HCEC 1CT (cell line): ENCODE measurements around the gene BORCS6.
"Not testable (repeated sequence)": the region's sequence is repeated elsewhere in the genome, so short reads cannot be mapped to it uniquely, and the experiment has no call there.

Experiments used
- DNase-seq: peaks from one replicate; pipeline ENCODE4 v3.0.0-alpha.2; 2017

BORCS6 gene

DNA sequence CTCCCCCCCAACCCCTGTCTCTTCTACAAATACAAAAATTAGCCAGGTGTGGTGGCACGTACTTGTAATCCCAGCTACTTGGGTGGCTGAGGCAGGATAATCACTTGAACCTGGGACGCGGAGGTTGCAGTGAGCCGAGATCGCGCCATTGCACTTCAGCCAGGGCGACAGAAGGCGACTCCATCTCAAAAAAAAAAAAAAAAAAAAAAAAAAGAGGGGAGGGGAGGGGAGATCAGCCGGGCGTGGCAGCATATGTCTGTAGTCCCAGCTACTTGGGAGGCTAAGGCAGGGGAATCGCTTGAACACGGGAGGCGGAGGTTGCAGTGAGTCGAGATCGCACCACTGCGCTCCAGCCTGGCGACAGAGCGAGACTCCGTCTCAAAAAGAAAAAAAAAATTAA lies 19.8 kb downstream of the BORCS6 start:
- DNase-seq: not testable (repeated sequence)

DNA sequence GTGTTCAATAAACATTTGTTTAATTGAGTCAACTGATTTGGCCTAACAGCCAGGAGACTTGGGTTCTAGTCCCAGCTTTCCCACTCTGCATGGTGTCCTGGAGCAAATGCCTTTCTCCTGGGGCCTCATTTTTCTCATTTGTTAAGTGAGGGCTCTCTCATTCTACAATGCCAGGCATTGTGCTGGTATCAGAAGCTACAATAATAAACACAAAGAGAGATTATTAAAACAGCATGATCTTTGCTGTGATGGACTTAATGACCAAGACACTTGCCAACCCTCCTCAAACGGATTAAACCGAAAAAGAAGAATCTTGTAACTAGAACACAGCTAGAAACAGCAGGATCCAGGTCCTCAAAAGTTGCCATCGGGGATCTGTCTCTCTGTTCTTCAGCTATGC lies 22.5 kb downstream of the BORCS6 start:
- no peak for DNase-seq

DNA sequence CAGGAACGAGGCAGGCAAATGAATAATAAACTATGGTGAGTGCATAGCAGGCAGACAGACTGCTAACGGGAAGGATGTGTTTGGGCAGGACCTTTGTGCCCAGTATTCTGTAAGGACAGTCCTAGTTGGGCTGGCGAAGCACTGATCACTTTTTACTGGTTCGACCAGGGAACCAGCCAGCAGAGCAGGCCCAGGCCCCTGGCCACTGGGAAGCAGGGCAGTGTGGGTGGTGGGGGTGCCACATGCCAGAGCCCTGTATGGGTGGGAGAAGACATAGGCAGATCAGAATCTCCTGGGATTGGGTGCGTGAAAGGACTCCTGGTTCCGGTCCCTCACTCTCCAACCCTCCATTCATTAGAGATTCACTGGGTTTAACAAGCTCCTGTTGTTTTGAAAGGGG lies 23.2 kb downstream of the BORCS6 start:
- no peak for DNase-seq

DNA sequence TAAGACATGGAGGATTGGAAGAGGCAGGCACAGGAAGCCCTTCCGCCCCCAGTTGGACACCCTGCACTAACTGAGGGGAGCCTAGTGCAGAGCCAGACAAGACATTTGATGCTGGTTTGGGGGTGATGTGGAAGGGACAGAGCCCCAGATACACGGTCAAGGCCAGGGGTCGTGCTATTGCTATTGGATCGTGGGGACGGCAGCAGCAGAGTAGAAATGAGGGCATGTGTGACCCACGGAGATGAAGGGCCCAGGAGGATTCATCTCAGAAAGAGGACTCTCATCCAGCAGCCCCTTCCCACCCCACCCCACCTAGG lies 25.2 kb downstream of the BORCS6 start:
- no peak for DNase-seq

DNA sequence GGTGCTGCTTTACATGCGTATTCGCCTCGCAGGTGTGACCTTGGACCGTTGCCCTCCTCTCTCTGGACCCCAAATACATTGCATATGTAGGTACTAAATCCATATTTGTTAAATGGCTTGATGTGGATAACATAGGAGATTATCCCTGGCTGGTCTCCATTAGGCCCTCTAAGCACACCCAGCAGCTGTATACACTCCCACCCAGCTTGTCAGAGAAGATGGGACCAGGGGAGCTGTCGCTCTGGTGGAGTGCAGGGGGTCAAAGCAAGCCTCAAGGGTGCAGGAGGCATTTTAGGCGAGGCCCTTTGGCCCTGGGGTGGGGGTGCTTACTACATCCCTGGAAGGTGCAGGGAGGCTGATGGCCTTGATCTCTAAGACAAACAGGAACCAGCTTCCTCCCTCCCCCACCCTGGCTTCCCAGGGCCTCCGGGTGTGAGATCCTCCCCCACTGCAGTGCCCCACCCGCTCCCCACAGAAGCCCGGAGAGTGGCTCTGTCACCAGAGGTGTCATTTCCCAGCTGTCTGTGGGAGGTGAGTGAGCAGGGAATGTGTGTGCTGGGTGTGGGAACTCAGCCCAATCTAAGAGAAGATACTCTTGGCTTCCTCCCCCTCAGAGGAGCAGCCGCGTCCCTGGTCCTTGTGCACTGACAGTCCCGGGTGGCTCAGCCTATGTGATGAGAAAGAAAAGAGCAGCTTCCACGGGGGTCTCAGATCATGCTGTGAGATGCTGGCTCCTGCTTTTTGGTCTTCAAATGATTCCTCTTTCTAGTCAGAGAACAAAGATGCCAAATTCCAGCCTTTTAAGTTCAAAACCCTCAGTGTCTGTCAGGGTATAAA lies 25.8 kb downstream of the BORCS6 start:
- peak; percentile 51 for DNase-seq

DNA sequence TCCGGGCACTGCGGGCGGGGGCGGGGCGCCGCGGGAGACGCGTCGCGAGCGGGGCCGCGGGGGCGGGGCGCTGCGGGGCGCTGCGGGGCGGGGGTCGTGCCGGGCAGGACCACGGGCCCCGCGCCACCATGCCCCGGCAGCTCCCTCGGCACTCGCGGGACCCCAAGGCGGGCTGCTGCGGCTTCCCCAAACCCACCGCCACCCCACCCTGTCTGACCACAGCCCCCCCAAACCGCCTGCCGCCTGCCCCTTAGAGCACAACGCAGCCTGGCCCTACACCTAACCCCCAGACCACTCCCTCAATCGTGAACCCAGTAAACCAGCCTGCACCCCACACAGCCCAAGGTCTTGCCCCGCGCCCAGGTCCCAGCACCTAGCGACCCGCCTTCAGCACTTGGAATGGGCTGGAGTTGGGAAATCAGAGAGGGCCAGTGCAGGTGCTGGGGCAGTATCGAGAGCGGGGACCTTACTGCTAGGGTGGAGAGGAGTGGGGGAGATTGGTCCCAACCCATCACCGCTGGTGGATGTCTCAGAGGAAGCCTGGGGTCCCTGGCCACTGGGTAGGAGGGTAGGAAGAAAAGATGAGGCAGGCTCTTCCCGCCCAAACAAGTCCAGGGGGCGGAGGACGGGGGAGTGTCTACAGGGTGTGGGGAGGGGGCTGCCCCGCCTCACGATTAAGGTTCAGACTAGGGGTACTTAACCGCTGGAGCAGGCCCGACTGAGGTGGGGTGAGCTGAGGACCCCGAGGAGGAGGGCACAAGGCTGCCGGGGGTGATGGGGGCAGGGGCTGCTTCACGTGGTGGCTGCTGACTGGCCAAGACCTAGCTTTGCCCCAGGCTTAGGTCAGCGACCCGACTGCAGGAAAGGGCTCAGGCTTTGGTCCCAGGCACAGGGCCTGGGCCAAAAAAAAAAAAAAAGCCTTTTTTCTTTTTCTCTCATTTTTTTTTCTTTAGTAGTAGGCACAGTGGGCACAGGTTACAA lies 26.7 kb downstream of the BORCS6 start:
- no peak for DNase-seq

DNA sequence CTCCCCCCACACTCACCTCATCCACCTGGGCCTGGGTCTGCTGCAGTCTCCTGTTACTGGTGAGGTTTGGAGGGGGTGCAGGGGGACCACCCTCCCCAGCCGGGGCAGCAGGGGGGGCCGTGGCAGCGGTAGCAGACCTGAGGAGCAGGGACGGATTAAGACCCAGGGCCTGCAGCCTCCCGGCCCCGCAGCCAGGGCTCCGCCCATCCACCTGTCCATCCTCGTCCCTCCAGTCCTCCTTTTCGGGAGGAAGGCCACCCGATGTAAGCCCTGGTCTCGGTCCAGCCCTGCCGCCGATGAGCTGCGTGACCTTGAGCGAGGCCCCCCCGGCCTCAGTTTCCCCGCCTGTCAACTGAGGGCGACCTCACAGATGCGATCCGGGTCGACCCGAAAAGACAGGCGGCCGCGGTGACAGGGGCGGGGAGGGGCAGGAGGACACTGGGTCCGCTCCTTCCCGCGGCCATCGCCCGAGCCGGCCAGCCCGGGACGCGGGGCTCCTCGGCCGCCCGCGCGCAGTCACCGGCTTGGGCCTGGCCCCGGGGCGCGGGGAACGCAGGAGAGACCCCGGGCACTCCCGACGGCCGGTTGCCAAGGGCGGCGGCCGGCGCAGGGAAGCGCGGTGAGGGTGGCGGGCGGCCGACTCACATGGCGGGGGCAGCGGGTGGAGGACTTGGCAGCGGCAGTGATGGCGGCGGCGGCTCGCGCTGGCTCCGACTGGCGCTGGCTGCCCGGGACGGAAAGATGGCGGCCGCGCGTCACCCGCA lies 27.6 kb downstream of the BORCS6 start, which contains the start of gene VAMP2:
VAMP2 (minus strand) TSS at position 716 of the 764 bp plus-strand sequence; CDS start at position 647, 69 bp downstream.
- DNase-seq: peak; percentile 62

DNA sequence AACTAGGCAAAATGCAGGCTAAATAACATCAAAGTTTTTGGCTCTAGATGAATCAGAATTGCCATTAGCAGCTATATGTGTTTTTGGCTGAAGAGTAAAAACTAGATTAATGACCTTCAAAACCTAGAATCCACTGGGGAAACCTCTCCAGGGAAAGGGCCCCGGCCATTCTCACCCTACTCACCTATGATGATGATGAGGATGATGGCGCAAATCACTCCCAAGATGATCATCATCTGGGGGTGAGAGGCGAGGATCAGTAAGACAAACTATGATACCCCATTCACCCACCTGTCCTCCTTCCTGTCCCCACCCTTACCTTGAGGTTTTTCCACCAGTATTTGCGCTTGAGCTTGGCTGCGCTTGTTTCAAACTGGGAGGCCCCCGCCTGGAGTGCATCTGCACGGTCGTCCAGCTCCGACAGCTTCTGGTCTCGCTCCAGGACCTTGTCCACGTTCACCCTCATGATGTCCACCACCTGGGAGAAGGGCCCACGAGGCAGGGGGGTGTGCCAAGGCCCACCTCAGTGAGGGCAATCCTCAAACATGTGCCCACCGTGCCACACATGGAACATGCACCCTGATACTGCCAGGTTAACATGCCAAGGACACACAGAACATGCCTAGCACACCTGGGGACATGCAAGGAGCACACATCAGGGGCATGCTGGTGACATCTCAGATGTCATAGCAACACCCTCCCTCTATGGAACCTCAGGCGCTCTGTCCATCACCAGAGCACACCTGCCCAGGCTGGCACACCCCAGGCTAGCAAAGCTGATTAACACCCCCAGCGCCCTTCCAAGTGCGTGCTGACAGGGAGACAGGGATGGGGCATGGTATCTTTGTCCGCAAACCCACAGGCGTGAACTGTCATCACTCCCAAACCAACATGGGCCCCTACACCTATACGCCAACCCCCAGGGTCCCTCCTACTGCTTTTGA lies 28.4 kb downstream of the BORCS6 start:
- no peak for DNase-seq

DNA sequence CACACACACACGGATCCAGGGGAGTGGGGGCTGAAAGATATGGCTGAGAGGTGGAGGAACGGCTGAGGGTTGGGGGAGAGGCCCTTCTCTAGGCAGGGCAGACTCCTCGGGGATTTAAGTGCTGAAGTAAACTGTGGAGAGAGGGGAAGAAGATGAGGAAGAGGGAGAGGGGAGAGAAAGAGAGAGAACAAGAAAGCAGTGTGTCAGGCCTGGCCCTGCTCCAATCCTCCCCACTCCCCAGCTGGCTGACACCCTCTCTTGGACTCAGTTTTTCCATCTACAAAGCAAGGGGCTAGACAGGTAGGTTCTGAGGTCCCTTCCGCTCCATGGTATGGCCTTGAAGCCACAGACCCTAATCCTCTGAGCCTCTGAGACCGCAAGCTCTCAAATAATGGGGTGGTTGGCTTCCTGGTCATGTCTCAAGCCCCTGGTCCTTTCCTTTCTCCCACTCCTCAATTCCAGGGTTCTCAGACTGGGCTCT lies 29.2 kb downstream of the BORCS6 start:
- DNase-seq: no peak

DNA sequence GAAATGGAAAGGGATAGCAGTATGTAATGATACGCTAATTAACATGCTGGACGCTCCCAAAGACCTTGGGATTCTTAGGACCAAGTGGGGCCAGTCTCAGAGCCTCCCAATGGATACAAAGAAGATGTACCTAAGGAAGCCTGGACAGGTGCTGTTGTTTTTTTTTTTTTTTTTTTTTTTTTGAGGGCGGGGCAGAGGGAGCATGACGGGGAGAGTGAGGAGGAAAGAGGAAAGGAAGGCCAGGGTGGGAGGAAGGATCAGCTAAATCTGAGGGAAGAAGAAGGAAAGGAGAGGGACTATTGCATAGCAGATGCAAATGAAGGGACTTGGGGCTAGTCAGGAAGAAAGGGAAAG lies 29.8 kb downstream of the BORCS6 start:
- DNase-seq: no peak

DNA sequence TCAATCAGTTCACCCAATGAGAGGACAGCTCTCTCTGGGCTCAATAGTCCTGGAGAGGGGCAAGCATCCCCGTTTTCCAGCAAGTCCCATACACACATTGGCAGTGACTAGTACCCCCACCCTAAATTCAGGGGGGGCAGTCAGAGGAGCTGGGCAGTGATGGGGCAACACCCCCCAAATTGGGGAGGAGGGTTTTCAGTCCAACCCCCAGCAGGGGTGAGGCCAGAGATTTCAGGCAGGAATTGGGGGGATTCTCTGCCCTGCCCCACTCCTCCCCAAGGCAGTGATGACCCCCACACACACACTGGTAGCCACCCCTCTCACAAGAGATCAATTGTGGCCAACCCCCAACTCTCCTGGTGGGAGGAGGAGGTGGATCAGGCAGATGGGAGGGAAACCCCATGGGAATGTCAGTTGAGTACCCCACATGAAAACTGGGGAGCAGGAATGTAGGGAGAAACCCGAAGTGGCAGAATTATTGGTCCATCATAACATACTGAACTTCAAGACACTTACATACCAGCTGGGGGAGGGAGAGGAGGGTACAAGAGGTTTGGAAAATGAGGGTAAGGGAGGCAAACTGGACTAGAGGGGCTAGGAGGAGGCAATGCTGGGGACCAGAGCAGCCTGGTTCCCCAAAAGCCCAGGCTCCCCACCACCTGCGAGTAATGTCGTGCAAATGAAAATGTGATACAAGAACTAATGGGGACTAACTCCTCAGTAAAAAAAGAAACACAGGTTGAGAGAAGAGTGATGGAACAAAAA lies 30.3 kb downstream of the BORCS6 start:
- DNase-seq: no peak

DNA sequence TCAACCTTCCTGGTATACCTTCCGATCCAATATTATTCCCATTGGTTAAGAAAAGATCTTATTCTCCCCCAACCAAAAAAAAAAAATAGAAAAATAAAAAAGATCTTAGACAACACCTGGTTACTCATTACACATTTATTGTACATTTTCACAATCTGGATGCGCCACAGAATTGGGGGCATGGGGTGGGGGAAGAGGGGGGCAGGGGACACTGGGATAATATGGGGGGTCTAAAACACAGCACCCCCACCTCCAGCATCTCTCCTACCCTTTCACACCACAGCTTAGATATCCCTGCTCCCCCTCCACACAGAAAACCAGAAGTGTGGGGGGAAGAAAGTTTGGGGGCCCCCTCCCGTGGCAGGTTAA lies 31.0 kb downstream of the BORCS6 start:
- DNase-seq: no peak

DNA sequence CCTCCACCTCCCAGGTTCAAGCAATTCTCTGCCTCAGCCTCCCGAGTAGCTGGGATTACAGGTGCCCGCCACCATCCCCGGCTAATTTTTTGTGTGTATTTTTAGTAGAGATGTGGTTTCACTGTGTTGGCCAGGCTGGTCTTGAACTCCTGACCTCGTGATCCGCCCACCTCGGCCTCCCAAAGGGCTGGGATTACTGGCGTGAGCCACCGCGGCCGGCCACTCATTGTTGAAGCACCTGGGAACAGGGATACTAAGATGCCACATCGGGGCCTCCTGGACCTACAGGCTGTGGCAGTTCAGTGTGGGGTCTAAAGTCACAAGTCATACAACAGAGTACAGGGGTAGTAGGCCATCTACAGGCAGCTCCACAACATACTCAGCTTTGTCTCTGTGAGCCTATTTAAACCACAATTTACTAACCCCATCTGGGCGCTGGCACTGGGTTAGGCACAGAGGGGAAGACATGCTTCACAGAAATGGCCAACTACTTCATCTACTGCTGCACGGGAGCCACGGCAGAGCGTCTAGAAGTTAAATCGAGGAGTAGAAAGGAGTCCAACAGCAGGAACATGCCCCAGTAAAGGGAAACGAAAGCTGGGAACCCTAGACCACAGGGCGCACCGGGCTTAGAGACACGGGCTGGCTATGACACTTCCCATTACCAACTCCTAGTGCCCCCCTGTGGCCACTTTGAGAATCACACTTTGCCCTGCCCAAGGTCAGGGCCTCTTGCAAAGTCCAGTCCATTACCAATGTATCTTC lies 31.5 kb downstream of the BORCS6 start:
- DNase-seq: peak; percentile 70

DNA sequence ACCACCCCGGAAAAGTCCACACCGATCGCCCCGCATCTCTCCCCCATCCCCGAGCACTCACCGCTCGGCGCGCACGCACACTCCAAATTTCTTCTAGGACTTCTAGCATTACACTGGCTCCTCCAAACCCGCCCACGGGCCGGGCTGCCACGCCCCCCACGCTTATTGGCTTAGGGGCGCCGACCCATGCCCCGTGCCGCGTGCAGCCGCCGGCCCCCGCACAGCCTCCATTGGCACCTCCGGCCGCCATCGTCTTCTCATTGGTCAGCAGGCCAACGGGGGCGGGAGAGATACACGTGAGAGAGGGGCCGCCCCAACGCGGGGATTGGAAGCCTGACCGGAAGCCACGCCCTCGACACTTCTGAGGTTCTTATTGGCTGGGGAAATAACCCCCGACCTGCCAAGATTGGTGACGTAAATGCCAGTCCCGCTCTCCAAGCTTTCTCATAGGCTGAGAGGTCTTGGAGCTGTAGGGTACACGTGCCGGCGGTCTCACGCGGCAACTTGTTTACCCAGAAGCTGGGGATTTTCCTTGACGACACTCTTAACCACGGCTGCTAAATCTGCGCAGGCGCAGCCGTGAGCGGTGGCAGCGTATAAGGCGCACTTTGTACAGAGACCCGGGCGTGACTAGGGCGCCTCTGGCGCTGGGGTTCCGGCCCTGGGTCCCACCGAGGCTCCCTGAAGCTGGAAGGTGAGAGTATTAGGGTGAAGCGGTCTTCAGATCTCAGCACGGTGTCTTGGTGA lies 33.6 kb downstream of the BORCS6 start:
- DNase-seq: peak; percentile 100

DNA sequence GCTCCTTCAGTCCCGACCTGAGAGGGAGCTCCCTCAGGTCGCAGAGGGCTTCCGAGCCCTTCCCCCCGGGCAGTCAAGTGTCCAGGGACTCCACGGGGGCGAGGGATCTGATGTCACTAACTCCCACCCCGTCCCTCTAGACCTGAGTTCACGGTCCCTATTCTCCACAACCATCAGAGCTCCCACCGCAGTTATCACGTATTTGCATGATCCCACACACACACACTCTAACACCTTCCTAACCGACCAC lies 34.1 kb downstream of the BORCS6 start:
- DNase-seq: no peak

DNA sequence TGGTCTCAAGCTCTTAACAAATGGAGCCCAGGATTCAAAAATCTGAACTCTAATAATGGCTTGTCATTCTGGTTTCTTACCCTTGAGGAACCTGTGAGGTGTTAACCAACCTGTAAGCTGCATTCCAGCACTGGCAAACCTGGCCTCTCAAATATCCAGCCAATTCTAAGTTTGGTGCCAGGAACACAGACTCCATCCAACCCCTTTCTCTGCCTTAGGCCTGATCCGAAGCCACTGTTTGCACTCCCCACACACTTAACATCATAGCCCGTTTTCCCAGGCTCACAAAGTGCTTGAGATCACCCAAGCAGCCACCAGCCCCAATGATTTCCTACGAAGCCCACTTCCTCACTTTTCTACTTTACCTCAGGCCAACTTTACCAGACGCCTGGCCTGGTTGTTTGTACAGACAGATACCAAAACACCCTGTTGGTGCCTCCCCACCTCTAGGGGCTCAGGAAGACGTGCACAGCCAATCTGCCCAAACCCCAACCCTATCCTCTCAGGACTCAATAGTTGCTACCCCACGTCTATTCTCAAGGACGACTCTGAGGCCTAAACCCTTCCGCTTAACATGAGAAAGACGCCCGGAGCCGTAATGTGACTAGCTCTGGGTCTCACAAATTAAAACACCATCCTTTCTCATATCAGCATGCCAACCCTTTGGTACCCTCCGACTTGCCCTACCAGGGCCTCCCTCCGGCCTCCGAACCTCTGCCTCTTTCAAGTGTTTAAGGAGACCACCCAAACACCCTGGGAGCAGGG lies 34.6 kb downstream of the BORCS6 start:
- no peak for DNase-seq

DNA sequence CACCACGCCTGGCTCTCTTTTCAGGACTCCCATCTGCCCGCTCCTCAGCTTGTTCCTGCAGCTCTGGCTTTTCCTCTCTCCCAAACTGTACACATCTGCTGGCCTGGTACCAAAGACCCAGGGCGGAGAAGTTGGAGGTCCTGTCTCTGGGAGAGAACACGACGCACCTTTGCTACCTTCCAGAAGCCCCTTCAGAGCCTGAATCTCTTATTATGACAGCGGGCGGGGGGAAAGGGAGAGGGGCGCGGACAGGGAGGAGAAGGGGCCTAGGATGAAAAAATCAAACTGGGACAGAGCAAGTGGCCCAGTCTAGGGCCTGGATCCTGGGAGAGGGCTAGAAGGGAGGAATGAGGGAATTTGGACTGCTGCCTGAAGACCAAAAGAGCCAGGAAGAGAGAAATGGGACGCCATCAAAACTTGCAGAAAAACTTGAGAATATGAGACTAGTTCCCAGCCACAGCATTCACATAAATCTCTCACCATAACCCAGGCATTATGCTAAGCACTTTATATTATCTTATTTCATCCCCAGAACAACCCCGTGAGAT lies 35.3 kb downstream of the BORCS6 start:
- no peak for DNase-seq

DNA sequence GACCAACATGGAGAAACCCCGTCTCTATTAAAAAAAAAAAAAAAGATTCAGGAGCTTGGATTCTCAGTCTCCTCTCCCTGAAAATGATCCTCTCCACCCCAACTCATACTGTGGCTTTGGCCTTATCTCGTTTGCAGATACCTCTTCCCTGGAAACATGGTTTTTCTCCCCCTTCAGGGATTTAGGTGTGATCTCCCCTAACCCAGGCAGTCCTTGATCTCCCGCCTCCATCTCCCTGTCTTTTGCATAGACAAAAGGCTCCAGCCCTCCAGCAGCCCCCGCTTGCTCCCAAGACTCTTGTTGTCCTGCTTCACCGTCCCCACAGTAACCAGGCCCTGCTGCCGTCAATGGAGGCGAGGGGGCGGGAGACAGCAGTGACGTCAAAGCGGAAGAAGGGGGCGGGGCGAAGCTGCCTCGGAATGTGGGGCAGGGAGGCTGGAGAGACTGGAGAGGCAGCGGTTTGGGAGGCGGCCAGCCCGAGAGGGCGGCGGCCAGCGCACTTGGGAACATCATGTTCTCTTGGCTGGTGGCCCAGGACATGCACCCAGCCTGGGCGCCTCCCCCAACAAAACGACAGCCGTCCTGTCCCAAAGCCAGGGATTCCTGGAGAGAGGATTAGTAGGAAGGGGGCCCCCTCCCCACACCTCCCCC lies 35.9 kb downstream of the BORCS6 start:
- peak; percentile 96 for DNase-seq
